H9 (cell line): ENCODE measurements around the gene MTNR1A. TPM values are rescaled to one million over a fixed set of nuclear protein-coding genes. Genes with fewer than 3 reads are reported as not detected.

Experiments
- DNase-seq: peaks from one replicate; pipeline ENCODE4 v3.0.0-alpha.2; 2017
- H2AFZ ChIP-seq: one replicate; pipeline ENCODE4 v1.6.1; 2013; ENCODE audit warnings: mild to moderate bottlenecking, low read length, control low read depth, moderate library complexity
- H2AK5ac ChIP-seq: 2 replicates; pipeline ENCODE4 v1.6.1; 2013; ENCODE audit warnings: low read length, control low read depth, mixed read lengths; ENCODE audit not compliant: insufficient read length
- H2BK120ac ChIP-seq: one replicate; pipeline ENCODE4 v1.6.1; 2013; ENCODE audit warnings: low read depth, mild to moderate bottlenecking, low read length, control low read depth, inconsistent platforms; ENCODE audit not compliant: poor library complexity, severe bottlenecking
- H2BK12ac ChIP-seq: 2 replicates; pipeline ENCODE4 v1.6.1; 2013; ENCODE audit warnings: low read length, control low read depth, mixed read lengths, low read depth; ENCODE audit not compliant: insufficient read length
- H2BK15ac ChIP-seq: 2 replicates; pipeline ENCODE4 v1.6.1; 2013; ENCODE audit warnings: low read depth, low read length, control low read depth
- H2BK20ac ChIP-seq: one replicate; pipeline ENCODE4 v1.6.1; 2013; ENCODE audit warnings: low read depth, mild to moderate bottlenecking, low read length, control low read depth, inconsistent platforms; ENCODE audit not compliant: poor library complexity, severe bottlenecking
- H2BK5ac ChIP-seq: 2 replicates; pipeline ENCODE4 v1.6.1; 2013; ENCODE audit warnings: low read length, control low read depth, mixed read lengths; ENCODE audit not compliant: insufficient read length
- H3K14ac ChIP-seq: 2 replicates; pipeline ENCODE4 v1.6.1; 2013; ENCODE audit warnings: low read length, control low read depth; ENCODE audit not compliant: insufficient read depth
- H3K18ac ChIP-seq: 2 replicates; pipeline ENCODE4 v1.6.1; 2013; ENCODE audit warnings: low read depth, mild to moderate bottlenecking, mixed read lengths, low read length, control low read depth; ENCODE audit not compliant: insufficient read length
- H3K23ac ChIP-seq: 2 replicates; pipeline ENCODE4 v1.6.1; 2013; ENCODE audit warnings: low read length, control low read depth, mixed read lengths, low read depth; ENCODE audit not compliant: insufficient read length
- H3K23me2 ChIP-seq: 2 replicates; pipeline ENCODE4 v1.6.1; 2013; ENCODE audit warnings: low read depth, mild to moderate bottlenecking, mixed read lengths, low read length, control low read depth; ENCODE audit not compliant: insufficient read length, poor library complexity, severe bottlenecking
- H3K27ac ChIP-seq: 2 replicates; pipeline ENCODE4 v1.5.1; 2013; ENCODE audit warnings: low read length, control low read depth, mixed read lengths, low read depth; ENCODE audit not compliant: insufficient read length
- H3K27me3 ChIP-seq: 2 replicates; pipeline ENCODE4 v1.6.1; 2013; ENCODE audit warnings: low read length, control low read depth, inconsistent platforms; ENCODE audit not compliant: insufficient read depth
- H3K4ac ChIP-seq: 2 replicates; pipeline ENCODE4 v1.6.1; 2013; ENCODE audit warnings: low read depth, mild to moderate bottlenecking, control low read depth, inconsistent platforms, low read length, moderate library complexity
- H3K4me1 ChIP-seq: 2 replicates; pipeline ENCODE4 v1.6.1; 2013; ENCODE audit warnings: low read length, control low read depth, inconsistent platforms; ENCODE audit not compliant: insufficient read depth
- H3K4me2 ChIP-seq: 2 replicates; pipeline ENCODE4 v1.6.1; 2013; ENCODE audit warnings: low read length, control low read depth, mixed read lengths; ENCODE audit not compliant: insufficient read length, insufficient read depth
- H3K56ac ChIP-seq: 2 replicates; pipeline ENCODE4 v1.6.1; 2013; ENCODE audit warnings: low read depth, mild to moderate bottlenecking, mixed read lengths, low read length, control low read depth; ENCODE audit not compliant: insufficient read length
- H3K79me1 ChIP-seq: 2 replicates; pipeline ENCODE4 v1.6.1; 2013; ENCODE audit warnings: low read depth, mild to moderate bottlenecking, moderate library complexity, low read length, control low read depth, inconsistent platforms; ENCODE audit not compliant: insufficient read depth, poor library complexity, severe bottlenecking
- H3K79me2 ChIP-seq: 2 replicates; pipeline ENCODE4 v1.6.1; 2013; ENCODE audit warnings: low read length, control low read depth, inconsistent platforms; ENCODE audit not compliant: insufficient read depth
- H3K9ac ChIP-seq: 2 replicates; pipeline ENCODE4 v1.6.1; 2013; ENCODE audit warnings: low read length, control low read depth, mixed read lengths; ENCODE audit not compliant: insufficient read length; ENCODE audit errors: extremely low read depth
- H3K9me3 ChIP-seq: one replicate; pipeline ENCODE4 v1.6.1; 2013; ENCODE audit warnings: low read depth, low read length, inconsistent platforms; ENCODE audit not compliant: control insufficient read depth
- H3T11ph ChIP-seq: one replicate; pipeline ENCODE4 v1.6.1; 2013; ENCODE audit warnings: mild to moderate bottlenecking, low read length, control low read depth, inconsistent platforms
- H4K20me1 ChIP-seq: one replicate; pipeline ENCODE4 v1.6.1; 2013; ENCODE audit not compliant: control insufficient read depth, insufficient read length, insufficient read depth
- H4K5ac ChIP-seq: 2 replicates; pipeline ENCODE4 v1.6.1; 2013; ENCODE audit warnings: low read depth, mild to moderate bottlenecking, mixed read lengths, low read length, control low read depth; ENCODE audit not compliant: insufficient read length
- H4K8ac ChIP-seq: replicated peaks from 2 replicates; pipeline ENCODE4 v1.6.1; 2013; ENCODE audit warnings: low read length, control low read depth, mixed read lengths, low read depth; ENCODE audit not compliant: insufficient read length
- H4K91ac ChIP-seq: 2 replicates; pipeline ENCODE4 v1.6.1; 2013; ENCODE audit warnings: low read depth, mild to moderate bottlenecking, moderate library complexity, mixed read lengths, low read length, control low read depth; ENCODE audit not compliant: insufficient read length
- H3K27ac Mint-ChIP-seq, 3 experiments: 2 replicates in 2 of 3; 3 replicates in 1 of 3; pipeline ENCODE4 v1.8.0; 2020 to 2021; ENCODE audit warnings: mixed read lengths in 3 of 3, mild to moderate bottlenecking in 1 of 3, moderate library complexity in 1 of 3
- H3K27me3 Mint-ChIP-seq: 2 replicates; pipeline ENCODE4 v1.8.0; 2021; ENCODE audit warnings: low read depth, mild to moderate bottlenecking, moderate library complexity, mixed read lengths
- H3K36me3 Mint-ChIP-seq, 3 experiments: 2 replicates in 2 of 3; 3 replicates in 1 of 3; pipeline ENCODE4 v1.8.0; 2020 to 2021; ENCODE audit warnings: low read depth in 3 of 3, mixed read lengths in 3 of 3; ENCODE audit not compliant: insufficient read depth in 1 of 3
- H3K4me1 Mint-ChIP-seq, 2 experiments: 2 replicates each; pipeline ENCODE4 v1.8.0; 2020; ENCODE audit warnings: mixed read lengths in 2 of 2
- H3K4me3 Mint-ChIP-seq, 2 experiments: 2 replicates in 1 of 2; 3 replicates in 1 of 2; pipeline ENCODE4 v1.8.0; 2020 to 2021; ENCODE audit warnings: mild to moderate bottlenecking in 2 of 2, mixed read lengths in 2 of 2, moderate library complexity in 1 of 2
- H3K9me3 Mint-ChIP-seq, 2 experiments: 2 replicates in 1 of 2; 3 replicates in 1 of 2; pipeline ENCODE4 v1.8.0; 2020; ENCODE audit warnings: mild to moderate bottlenecking in 2 of 2, mixed read lengths in 2 of 2, moderate library complexity in 1 of 2
- CTCF ChIP-seq: fragments of 200-600 bp; sonication (generic); conservative IDR thresholded peaks from 3 replicates; pipeline ENCODE4 v1.8.0; 2021; ENCODE audit warnings: antibody characterized with exemption, mild to moderate bottlenecking
- WGBS: extraction: QIAGEN DNeasy Blood & Tissue Kit; methylation state at CpG from one replicate; pipeline ENCODE4 v1.1.7; 2013; ENCODE audit warnings: missing lambda C conversion rate, low lambda C conversion rate, mixed read lengths; ENCODE audit not compliant: insufficient read length; ENCODE audit errors: extremely low coverage; 5-methylcytosine and 5-hydroxymethylcytosine counted together
- total RNA-seq: library from RNA; stranded (reverse); gene quantifications from 2 replicates; pipeline ENCODE4 v1.2.1, GENCODE V29; 2021

The MTNR1A gene
- total RNA-seq, 1 experiment from 2014 or later = 0.57 TPM

DNA sequence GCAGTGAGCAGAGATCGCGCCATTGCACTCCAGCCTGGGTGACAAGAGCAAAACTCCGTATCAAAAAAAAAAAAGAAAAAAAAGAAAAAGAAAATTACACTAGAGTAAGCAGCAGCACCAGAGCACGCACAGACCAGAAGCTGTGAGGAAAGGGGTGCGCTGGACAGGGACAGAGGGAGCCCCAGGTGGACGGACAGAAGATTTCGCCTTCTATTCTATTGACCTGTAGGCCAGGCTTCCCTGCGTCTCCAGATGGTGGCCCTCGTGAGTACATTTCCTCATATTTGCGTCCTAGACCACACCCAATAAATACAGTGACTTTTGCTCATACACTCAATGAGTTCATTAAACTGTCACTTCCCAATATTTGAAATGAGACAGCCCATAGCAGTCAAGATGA lies 19.1 kb downstream of the MTNR1A start:
- no peak overlapping the region for H2AFZ ChIP-seq
- WGBS = no CpG with 5 or more reads among the region's 10 CpGs

More for the DNA sequence above, 19.1 kb downstream of the MTNR1A start:
- H3K27ac Mint-ChIP-seq = no peak overlapping the region
- H3K4me1 Mint-ChIP-seq = peaks cover 0 to 2% of the 10 kb centered on the region in 2 experiments; a peak in 1 of 4 replicates
- no peaks in the 10 kb centered on the region for H3K27me3 Mint-ChIP-seq
- Histone ChIP-seq H3K14ac (no peak overlapping the region), H2BK15ac (no peak overlapping the region), H3K27me3 (no peaks in the 10 kb centered on the region), H2BK120ac (no peak overlapping the region), H3K4ac (no peak overlapping the region), H3K23ac (no peak overlapping the region), H3K4me2 (no peak overlapping the region), H3K9ac (no peak overlapping the region), H2BK12ac (no peak overlapping the region), H4K20me1 (no peaks in the 10 kb centered on the region), H4K5ac (no peak overlapping the region), H4K91ac (no peak overlapping the region), H3K18ac (no peak overlapping the region), H3K23me2 (no peaks in the 10 kb centered on the region), H3T11ph (no peak overlapping the region), H3K79me1 (no peaks in the 10 kb centered on the region), H3K56ac (no peak overlapping the region), H3K79me2 (no peaks in the 10 kb centered on the region), H3K9me3 (no peaks in the 10 kb centered on the region), H2AK5ac (no peak overlapping the region), H3K4me1 (no peaks in the 10 kb centered on the region), H2BK20ac (no peak overlapping the region), H3K27ac (no peak overlapping the region), H2BK5ac (no peak overlapping the region), H4K8ac (no peak overlapping the region)
- peak; percentile 43 for DNase-seq
- TF ChIP-seq CTCF = peak; percentile 60
- H3K9me3 Mint-ChIP-seq = peaks cover 0 to 8% of the 10 kb centered on the region in 2 experiments; a peak in 3 of 5 replicates
- H3K36me3 Mint-ChIP-seq = peaks cover 0 to 11% (median 0%) of the 10 kb centered on the region in 3 experiments; a peak in 3 of 7 replicates
- H3K4me3 Mint-ChIP-seq = no peak overlapping the region
